GM18507 (cell line): ENCODE data around the gene SPTLC2.
A peak's percentile ranks its signal among the peaks of the same experiment; 100 is the strongest.

Experiments
- DNase-seq: peaks from one replicate; pipeline ENCODE4 v3.0.0; 2011; ENCODE audit warnings: low read depth; ENCODE audit not compliant: insufficient read length; ENCODE audit errors: extremely low spot score
- FAIRE-seq: peaks from 2 replicates; lab custom pipeline; 2011; peaks lifted over from hg19 to GRCh38; lab: Jason Lieb, UNC

Gene SPTLC2

DNA sequence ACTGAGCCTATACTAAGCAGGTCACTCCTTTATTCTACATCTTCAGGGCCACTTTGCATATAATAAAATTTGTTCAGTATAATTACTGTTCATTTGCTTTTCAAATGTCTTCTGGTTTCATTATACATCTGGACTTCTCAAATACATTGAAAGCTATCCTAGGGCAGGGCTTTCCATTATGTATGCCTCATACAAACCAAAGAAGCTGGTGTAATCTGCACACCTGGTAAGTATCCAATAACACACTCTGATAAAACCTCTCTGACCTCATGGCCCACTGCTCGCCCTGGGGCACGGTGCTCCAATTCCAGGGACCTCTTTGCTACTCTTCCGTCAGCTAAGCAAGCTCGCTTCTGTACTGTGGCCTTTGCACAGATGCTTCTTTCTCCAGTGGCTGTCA, 95.9 kb downstream of the SPTLC2 start:
- DNase-seq (no peak), FAIRE-seq (no peak)

- DNase-seq, result no peak
- FAIRE-seq, result no peak
Measured at GRCh38 chr14:77516126-77516525, 100.3 kb downstream of the SPTLC2 start.

- DNase-seq (no peak), FAIRE-seq (no peak)
Measured at GRCh38 chr14:77511486-77512162, 104.8 kb downstream of the SPTLC2 start.

DNA sequence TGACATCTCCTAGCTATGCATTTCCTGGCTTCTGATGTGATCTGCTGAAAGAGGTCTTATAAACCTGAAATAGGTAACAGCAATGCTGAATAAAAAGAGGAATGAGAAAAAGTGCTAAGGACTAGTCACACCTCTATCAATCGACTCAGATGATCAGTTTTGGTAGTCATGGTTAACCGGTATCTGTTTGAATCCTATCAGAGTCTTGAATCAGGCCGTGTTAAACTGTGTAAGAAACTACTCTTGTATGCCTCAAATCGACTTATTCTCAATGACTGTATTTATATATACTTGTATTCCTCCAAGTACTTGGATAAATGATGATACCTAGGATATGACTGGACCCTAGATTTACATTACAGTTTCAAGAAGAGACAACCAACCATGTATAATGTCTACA, 107.1 kb downstream of the SPTLC2 start:
- FAIRE-seq, result no peak

DNA sequence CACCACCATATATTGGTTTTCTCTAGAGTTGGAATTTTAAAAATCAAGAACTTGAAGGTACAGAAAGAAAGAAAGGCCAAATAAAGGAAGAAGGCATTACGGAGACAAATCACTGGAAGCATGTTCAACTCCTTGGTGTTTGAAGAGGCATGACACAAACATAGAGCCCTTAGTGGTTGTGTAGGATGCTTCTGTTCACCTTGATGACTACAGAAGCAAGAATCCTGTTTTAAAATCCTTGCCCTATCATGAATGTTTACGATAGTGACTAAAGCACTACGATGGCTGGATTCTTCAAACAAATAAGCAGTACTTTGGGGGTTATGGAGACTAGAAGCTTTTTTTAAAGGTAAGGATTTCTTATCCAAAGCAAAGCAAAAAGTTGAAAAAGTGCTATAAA, 107.6 kb downstream of the SPTLC2 start:
- DNase-seq (no peak), FAIRE-seq (no peak)

More for the DNA sequence above, 107.1 kb downstream of the SPTLC2 start:
- no peak for DNase-seq

GRCh38 chr14:77508249-77508648, 108.2 kb downstream of the SPTLC2 start:
- DNase-seq (no peak), FAIRE-seq (no peak)

DNA sequence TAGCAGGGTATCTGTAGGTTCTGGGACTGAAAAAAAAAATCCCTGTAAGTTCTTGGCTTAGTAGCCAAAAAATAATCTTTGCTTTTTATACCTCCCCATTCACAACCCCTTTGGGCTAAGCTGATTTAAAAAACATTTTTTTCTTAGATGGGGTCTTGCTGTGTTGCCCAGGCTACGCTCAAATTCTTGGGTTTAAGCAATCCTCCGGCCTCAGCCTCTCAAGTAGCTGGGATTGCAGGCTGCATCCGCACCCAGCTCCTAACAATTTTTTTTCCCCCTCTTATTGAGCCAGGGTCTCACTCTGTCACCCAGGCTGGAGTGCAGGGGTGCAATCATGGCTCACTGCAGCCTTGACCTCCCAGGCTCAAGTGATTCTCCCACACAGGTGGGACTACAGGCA, 108.7 kb downstream of the SPTLC2 start:
- no peak for FAIRE-seq
- no peak for DNase-seq

DNA sequence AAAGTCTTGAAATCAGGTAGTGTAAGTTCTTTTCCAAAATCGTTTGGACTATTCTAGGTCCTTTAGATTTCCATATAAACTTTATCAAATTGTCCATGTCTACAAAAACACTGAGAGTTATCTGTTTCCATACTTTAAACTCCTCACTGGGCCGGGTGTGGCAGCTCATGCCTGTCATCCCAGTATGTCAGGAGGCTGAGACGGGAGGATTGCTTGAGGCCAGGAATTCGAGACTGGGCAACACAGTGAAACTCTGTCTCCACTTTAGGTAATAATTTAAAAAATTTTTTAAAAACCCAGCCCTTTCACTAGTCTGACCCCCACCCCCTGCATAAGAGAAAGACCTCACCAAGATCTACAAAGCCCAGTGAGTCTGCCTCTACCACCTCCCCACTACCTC, 111.4 kb downstream of the SPTLC2 start:
- FAIRE-seq (no peak), DNase-seq (no peak)

DNA sequence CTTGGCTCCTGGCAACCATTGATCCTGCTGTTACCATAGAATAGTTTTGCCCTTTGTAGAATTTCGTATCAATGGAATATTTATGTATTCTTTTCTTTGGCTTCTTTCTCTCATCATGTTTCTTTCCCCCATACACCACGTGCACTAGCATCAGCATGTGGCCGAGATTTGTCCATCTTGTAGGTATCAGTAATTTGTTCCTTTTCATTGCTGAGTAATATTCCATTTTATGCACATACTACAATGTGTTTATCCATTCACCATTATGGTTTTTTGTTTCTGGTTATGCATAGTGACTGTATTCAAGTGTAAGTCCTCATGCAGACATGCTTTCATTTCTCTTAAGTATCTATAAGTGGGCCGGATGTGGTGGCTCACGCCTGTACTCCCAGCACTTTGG, 113.3 kb downstream of the SPTLC2 start:
- DNase-seq (no peak), FAIRE-seq (no peak)

- FAIRE-seq (no peak), DNase-seq (no peak)
Measured at GRCh38 chr14:77502109-77502782, 114.2 kb downstream of the SPTLC2 start.

DNA sequence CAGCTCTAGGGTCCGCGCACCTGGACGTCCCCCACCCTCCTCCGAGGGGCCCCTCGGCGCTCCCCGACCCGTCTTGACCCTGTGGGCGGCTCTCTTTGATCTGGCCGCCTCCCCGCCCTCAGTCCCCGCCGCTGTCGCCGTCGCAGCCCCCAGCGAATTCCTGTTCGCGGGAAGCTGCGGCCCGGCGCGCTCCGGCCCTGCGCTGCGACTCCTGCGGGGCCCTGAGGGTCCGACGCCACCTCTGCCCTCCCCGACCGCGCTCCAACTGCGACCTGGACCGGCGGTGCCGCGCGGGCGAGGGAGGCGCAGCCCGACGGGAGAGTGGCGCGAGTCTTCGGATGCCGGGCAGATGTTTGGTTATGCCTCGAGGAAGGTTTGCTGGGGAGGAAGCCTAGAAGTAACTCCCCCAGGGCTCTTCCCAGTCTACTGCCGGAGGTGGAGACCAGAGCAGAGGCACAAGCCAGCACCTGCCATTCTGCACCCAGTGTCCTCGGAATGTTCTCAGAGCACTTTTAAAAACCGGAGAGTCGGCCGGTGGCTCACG, 117.4 kb downstream of the SPTLC2 start:
- DNase-seq, result peak; percentile 12
- no peak for FAIRE-seq

- FAIRE-seq (no peak), DNase-seq (peak; percentile 52)
Measured at GRCh38 chr14:77498120-77498979, 118.1 kb downstream of the SPTLC2 start, which contains the start of gene ISM2. Gene ISM2 (minus strand): TSS chr14:77498816. CDS start chr14:77498793, 23 bp downstream.

DNA sequence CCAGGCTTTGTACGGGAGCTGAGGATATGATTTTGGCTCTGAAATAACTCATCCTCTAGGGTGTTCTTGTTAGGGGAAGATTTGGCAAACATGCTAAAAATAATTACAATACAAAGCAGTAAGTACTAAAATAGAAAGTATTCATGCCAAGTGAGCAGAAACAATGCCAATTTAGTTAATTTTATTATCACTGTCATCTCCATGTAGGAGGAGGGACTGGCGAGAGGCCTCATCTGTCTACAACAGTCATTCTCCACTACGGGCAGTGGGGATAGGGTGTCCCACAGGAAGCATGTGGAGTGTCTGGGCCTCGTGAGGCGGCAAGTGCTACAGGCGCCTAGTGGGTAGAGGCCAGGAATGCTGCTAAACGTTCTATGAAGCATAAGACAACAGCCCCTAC, 121.1 kb downstream of the SPTLC2 start:
- FAIRE-seq (no peak), DNase-seq (no peak)

DNA sequence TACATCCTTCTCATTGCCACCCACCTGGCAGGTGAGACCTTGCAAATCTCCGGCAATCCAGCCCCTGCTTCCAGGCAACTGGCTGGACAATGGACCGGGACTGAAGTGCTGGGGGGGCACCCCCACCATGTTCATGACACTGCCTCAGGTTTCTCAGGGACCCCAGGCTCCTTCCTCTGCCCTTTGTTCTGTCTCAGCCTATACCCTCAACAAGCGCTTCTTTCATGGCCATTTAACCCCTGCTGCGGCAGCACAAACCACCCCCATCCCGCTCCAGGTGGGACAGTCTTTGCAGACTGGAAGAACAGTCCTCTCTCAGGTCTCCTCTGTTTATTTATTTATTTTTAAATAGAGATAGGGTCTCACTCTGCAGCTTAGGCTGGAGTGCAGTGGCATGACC, 125.4 kb downstream of the SPTLC2 start:
- no peak for FAIRE-seq

DNA sequence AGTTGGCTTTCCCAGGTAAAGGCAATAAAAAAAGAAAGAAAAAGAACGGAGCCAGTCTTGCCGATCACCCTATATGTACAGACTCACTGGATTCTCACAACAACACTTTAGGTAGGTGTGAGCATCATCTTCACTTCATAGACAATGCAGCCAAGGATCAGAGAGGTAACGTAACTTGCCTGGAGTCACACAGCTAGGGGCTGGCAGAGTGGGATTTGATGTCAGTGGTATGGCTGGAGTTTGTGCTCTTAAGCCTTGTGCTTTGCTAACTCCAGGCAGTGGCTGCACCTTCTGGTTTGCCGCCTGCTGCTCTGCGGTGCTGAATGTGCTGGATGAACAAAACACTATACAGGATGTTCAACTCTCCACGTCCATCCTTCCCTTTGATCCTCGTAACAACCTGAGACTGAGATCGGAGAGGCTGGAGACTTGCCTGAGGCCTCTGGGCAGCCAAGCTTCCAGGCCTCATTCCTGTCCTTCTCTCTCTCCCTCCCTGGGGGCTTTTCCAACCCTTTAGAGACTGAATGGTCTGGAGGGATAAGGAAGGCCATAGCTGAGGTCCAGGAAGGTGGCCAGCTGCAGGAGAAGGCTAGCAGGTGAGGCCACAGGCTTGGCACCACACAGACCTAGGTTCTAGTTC, 126.0 kb downstream of the SPTLC2 start:
- DNase-seq (no peak), FAIRE-seq (no peak)

More for the DNA sequence above, 125.4 kb downstream of the SPTLC2 start:
- no peak for DNase-seq

DNA sequence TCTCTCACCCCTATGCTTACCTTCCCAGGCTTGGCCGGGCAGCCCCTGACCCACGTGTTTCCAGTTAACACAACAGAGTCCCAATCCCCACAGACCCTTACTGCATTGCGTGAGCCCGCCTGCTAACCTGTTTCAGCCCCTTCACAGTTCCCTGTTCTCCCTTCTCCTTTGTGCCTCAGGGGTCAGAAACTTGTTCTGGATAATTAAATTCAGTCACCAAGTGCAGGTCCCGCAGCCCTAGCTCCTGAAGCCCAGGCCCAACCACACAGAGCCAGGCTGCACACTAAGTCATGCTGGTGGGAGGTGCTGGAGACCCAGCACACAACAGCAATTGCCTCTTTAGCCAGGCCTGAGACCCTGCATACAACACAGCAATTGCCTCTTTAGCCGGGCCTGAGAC, 127.4 kb downstream of the SPTLC2 start:
- DNase-seq (no peak), FAIRE-seq (no peak)

GRCh38 chr14:77488558-77488957, 127.9 kb downstream of the SPTLC2 start:
- DNase-seq (no peak), FAIRE-seq (no peak)

DNA sequence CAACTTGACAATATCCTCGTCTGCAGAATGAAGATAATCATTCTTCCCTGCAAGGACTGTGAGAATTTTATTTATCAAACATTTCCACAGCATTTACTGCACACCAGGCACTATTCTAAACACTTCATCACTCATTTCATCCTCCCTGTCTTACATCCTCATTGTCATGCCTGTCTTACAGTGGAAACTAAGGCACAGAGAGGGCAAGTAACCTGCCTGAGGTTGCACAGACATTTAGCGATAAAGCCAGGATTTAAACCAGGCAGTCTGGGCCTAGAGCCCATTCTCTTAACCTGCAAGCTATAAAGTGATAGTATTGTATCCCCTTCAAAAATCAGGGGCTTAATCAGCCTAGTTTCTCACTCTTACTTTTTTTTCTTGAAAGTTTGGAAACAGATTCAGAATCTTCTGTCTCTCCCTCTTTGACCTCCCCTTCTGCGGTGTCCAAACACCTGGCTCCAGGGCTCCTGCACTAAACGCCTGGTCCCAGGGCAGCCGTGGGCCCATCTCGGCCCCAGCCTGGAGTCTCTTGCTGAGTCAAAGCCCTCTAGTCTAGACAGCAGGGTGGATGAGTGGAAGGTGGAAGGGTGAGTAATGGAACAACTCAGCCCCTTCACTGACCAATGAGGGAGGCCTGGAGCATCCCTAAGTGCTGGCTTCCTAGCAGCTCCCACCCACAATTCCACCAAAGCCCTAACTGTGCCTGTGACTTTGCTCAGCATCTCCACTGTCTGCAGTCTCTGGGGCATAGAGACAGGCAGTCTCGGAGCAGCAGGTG, 130.3 kb downstream of the SPTLC2 start:
- DNase-seq, result no peak

DNA sequence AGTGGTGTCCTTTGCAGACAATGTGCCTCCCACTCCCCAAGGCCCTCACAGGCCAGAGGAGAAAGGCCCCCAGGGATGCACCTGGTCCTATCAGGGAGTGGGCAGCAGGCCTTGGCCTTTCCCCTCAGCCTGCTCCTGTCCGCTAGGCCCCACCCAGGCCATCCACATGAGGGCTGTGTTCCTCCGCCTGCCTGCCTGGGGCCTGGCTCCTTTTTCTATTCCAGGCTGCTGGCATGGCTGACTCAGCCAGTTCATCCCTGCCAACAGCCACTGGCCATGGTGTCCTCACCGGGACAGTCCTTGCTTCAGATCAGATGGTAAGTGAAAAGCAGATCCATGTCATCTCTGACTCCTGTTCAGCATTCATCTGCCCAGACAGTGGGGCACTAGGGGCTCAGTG, 131.2 kb downstream of the SPTLC2 start:
- DNase-seq (no peak), FAIRE-seq (no peak)

More for the DNA sequence above, 130.3 kb downstream of the SPTLC2 start:
- no peak for FAIRE-seq
